Central memory CD4-positive, alpha-beta T cell (primary cell): ENCODE data around the gene CHST8.
"Not testable (repeated sequence)": the region's sequence is repeated elsewhere in the genome, so short reads cannot be mapped to it uniquely, and the experiment has no call there.

ENCODE experiments used
- DNase-seq: peaks from one replicate; pipeline ENCODE4 v3.0.0; 2022
- total RNA-seq, 3 experiments: gene quantifications; one replicate each; lab custom pipeline; 2026; lab: John Stamatoyannopoulos, UW

The CHST8 gene
- total RNA-seq = 0 reads per million in 3 experiments

- no peak for DNase-seq
Measured at GRCh38 chr19:33621811-33622504, at the start of gene CHST8. Gene CHST8 (plus strand): TSS chr19:33621953. CDS start chr19:33689262, 67,309 bp downstream.

GRCh38 chr19:33572929-33573328, 48.8 kb upstream of the CHST8 start:
- DNase-seq = no peak

GRCh38 chr19:33574824-33575223, 46.9 kb upstream of the CHST8 start:
- DNase-seq = no peak

GRCh38 chr19:33578697-33579096, 43.1 kb upstream of the CHST8 start:
- DNase-seq = no peak

GRCh38 chr19:33580026-33580644, 41.6 kb upstream of the CHST8 start:
- no peak for DNase-seq

- DNase-seq = no peak
Measured at GRCh38 chr19:33580645-33581037, 41.1 kb upstream of the CHST8 start.

GRCh38 chr19:33582914-33583313, 38.8 kb upstream of the CHST8 start:
- DNase-seq = no peak

- DNase-seq = no peak
Measured at GRCh38 chr19:33587150-33587549, 34.6 kb upstream of the CHST8 start.

- DNase-seq = no peak
Measured at GRCh38 chr19:33590224-33590623, 31.5 kb upstream of the CHST8 start.

GRCh38 chr19:33595783-33596182, 26.0 kb upstream of the CHST8 start:
- no peak for DNase-seq

- DNase-seq = no peak
Measured at GRCh38 chr19:33601583-33601982, 20.2 kb upstream of the CHST8 start.

- DNase-seq = no peak
Measured at GRCh38 chr19:33602576-33603204, 19.1 kb upstream of the CHST8 start.

GRCh38 chr19:33603377-33603776, 18.4 kb upstream of the CHST8 start:
- no peak for DNase-seq

GRCh38 chr19:33604651-33605050, 17.1 kb upstream of the CHST8 start:
- no peak for DNase-seq

GRCh38 chr19:33605803-33606295, 15.9 kb upstream of the CHST8 start:
- DNase-seq = not testable (repeated sequence)

GRCh38 chr19:33606556-33606955, 15.2 kb upstream of the CHST8 start:
- no peak for DNase-seq

- DNase-seq = no peak
Measured at GRCh38 chr19:33609353-33609752, 12.4 kb upstream of the CHST8 start.

GRCh38 chr19:33610588-33610987, 11.2 kb upstream of the CHST8 start:
- DNase-seq = no peak

- DNase-seq = no peak
Measured at GRCh38 chr19:33612928-33613619, 8.7 kb upstream of the CHST8 start.

GRCh38 chr19:33613620-33614000, 8.1 kb upstream of the CHST8 start:
- DNase-seq = no peak

GRCh38 chr19:33616346-33616745, 5.4 kb upstream of the CHST8 start:
- no peak for DNase-seq

- DNase-seq = no peak
Measured at GRCh38 chr19:33616857-33617256, 4.9 kb upstream of the CHST8 start.

GRCh38 chr19:33618363-33618762, 3.4 kb upstream of the CHST8 start:
- DNase-seq = not testable (repeated sequence)
